HG02981 (cell line): Measurements from ENCODE around the gene ACSBG1.

ENCODE experiments used
- ATAC-seq: cut with Tn5 transposase; IDR thresholded peaks from one replicate; pipeline ENCODE4 v1.9.1; 2021; ENCODE audit warnings: mild to moderate bottlenecking, moderate library complexity; ENCODE audit not compliant: unreplicated experiment

The ACSBG1 gene

GRCh38 chr15:78204351-78205309, 29.7 kb downstream of the ACSBG1 start:
- no peak for ATAC-seq

DNA sequence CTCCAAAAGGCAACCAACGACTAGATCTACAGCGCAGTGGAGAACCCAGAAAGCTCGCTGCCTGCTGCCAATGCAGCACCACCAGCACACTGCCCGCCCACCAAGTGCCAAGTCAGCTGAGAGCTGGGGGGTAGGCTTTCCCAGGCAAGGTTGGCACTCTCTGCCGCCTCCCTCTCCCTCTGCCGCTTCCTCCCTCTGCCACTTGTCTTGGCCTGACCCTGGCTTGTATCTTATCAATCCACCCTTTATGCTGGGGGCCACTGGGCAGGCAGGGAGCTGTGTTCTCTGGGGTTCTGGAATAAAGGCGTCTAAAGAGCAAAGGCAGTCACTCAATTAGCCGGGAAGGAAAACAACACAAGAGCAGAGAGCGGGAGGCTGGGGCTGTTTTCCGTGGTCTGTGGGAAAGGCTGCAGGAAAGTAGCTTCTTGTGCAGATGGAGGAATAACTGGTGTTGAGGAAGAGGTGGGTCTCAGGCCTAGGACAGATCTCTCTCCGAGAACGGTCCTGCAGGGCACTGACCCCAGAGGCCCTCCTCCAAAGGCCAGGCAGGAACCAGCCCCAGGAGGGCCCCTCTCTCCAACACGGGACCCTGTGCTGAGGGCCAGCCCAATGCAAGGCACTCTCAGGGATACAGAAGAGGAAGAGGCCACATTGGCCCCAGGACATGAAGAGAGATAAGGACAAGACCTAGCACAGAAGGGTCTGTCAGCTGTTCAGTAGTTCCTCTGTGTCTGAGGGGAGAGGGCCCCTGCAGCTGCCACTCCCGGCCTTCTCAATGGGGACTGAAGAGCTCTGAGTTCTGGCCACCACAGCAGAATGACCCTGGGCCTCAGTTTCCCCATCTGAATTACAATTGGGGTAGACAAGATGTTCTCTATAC, 30.8 kb downstream of the ACSBG1 start:
- no peak for ATAC-seq

DNA sequence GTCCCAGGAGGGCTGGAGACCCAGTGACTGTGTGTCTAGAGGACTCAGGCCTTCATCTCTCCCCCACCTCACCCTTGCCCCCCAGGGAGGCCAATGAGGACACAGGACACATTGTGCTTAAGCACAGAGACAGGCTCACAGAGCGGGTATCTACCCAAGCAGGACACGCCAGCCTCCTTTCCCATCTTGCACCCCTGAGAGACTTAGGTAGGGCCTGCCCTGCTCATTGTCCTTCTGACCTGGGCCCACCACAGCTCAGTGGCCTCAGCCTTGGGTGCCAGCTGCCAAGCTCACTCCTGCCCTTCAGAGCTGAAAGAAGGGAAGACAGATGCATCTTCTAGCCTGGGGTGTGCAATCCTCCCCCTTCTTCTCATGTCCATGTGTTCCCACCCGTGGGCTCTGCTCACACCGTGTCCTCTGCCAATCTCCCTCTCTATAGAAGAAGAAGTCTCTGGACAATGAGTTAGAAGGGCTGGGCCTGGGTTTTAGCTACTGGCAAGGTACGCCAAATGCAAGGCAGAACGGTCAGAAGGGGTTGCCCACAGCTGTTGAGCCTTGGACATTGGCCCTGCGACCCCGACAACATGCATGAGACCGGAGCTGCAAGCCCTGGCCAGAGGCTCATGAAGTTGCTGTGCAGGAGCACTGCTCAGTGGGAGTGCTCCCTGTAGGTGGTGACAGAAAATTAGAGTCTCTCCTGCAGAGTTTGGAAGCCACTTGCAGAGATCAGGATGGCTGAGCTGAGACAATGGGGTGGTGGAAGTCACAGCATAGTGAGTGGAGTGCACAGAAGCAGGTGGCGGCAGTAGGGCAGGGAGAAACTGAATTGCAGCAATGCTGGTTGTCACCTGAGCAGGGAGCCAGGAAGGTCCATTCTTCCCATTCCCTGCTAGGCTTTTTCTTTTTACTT, 32.8 kb downstream of the ACSBG1 start:
- ATAC-seq, result no peak

DNA sequence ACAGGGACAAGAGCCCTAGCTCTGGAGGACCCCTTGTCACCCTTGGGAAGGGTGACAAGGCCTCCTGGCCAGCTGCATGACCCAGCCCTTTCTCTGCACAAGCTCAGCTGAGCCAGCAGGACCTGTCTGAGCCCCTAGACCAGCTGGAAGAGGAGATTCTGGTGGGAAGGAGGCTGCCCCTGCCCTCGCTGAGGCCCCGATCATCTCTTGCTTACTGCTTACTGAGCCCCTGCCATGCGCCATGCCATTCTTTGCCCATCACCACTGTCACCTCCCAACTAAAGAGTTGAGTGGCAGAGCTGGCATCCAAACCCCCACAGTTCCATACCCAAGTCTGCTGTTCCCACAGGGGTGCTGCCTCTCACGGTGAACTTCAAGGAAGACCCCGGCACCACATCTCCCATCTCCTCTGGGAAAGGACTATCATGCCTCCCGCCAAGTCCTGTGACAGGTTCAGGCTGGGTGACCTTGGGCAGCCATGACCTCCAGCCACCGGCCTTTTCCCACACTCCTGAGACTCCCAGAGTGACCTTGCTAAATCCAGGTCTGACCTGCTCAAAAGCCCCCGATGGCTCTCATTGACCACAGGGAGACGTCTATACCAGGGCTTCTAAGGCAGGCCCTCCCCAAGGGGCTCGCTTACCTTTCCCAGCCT, 34.0 kb downstream of the ACSBG1 start:
- no peak for ATAC-seq

DNA sequence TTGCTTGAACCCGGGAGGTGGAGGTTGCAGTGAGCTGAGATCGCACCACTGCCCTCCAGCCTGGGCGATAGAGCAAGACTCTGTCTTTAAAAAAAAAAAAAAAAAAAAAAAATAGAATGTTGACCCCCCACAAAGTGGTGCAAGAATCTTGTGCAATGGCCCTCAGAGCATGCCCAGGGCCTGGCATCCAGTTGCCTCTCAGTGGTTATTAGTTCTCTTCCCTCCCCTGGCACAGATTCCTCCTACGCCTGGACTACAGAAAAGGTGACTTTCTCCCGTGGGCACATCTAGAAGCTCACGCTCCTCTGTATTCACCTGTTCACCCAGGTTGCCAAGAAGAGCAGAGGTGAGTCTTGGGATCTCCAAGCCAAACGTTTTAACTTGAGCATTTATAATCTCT, 36.7 kb downstream of the ACSBG1 start:
- ATAC-seq, result no peak

GRCh38 chr15:78195735-78196201, 38.6 kb downstream of the ACSBG1 start:
- no peak for ATAC-seq

- ATAC-seq, result no peak
Measured at GRCh38 chr15:78194568-78194925, 39.8 kb downstream of the ACSBG1 start.

- no peak for ATAC-seq
Measured at GRCh38 chr15:78193731-78194567, 40.4 kb downstream of the ACSBG1 start.

DNA sequence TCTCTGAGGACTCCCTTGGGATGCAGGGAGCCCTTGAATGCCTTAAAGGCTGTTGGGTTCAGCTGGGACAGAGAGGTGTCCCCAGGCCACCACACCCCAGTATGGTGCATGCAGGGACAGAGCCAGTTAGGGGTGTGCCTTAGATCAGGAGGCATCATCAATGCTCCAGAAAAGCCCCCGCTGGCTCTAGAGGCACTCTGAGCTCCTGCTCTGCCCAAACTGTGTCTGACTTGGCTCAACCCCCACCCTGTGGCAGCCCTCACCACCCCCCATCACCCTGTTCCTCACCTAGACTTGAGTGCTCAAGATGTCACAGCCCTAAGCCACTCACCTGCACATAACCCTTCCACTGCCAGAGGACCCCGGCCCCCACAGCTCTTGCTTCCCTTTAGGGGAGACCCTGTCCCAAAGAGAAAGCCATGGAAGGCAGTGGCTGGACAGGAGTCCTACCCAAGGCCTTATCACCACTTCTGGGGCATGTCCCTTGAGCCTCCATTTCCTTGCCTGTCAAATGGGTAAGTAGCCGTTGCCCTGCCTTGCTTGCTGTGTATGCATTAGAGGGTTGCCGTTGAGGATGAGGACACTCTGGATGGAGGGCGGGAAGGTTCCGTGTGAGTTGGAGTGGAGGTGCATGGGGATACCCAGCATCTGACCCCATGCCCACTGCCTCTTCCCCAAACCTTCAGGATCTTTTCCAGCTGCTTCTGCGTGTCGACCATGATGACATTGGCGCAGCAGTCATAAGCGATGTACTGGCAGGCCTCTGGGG, 41.4 kb downstream of the ACSBG1 start:
- no peak for ATAC-seq

DNA sequence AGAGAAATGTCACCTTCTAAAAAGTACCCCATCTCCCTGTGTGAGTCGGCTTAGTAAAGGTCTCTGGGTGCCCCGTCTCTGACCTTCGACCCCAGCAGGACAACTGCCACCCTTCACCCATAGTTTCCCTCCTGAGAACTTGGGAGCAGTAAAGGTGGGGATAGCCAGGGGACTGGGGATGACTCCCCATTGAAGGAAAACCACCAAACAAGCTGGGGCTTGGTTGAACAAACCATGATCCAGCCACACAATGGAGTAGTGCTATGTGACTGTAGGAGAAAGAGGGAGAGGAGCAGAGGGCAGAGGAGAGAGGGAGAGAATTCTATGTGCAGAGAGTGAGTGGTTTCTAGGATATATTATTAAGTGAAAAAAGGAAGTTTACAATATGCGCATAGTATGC, 51.5 kb downstream of the ACSBG1 start:
- no peak for ATAC-seq

GRCh38 chr15:78182336-78182700, 52.0 kb downstream of the ACSBG1 start:
- ATAC-seq, result no peak

- no peak for ATAC-seq
Measured at GRCh38 chr15:78179906-78180305, 54.5 kb downstream of the ACSBG1 start.

DNA sequence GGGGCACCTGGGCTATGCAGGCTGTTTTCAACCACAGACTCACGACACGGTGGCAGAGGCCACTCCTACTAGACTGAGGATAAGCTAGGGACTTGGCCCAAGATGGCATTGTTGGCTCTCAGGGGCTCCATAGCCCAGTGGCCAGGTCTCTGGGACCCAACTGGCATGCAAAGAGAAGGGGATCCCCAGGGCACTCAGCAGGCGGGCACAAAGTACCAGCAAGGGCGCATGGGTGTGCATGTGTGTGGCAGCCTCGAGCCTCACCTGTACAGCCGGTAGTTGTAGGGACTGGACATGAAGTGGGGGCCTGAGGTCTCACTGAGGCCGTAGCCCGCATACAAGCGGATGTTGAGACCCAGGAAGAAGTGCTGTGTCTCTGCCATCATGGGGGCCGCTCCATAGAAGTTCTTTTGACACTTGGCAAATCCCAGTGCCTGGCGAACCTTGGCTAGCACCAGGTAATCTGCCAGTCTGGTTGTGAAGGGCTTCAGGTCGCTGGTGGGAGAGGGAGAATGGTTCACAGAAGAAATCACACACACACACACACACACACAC, 55.0 kb downstream of the ACSBG1 start:
- no peak for ATAC-seq

- ATAC-seq, result no peak
Measured at GRCh38 chr15:78178064-78178463, 56.3 kb downstream of the ACSBG1 start.

GRCh38 chr15:78177447-78177873, 56.9 kb downstream of the ACSBG1 start:
- no peak for ATAC-seq

GRCh38 chr15:78175330-78175729, 59.0 kb downstream of the ACSBG1 start:
- ATAC-seq, result no peak

GRCh38 chr15:78174401-78174800, 60.0 kb downstream of the ACSBG1 start:
- ATAC-seq, result no peak

DNA sequence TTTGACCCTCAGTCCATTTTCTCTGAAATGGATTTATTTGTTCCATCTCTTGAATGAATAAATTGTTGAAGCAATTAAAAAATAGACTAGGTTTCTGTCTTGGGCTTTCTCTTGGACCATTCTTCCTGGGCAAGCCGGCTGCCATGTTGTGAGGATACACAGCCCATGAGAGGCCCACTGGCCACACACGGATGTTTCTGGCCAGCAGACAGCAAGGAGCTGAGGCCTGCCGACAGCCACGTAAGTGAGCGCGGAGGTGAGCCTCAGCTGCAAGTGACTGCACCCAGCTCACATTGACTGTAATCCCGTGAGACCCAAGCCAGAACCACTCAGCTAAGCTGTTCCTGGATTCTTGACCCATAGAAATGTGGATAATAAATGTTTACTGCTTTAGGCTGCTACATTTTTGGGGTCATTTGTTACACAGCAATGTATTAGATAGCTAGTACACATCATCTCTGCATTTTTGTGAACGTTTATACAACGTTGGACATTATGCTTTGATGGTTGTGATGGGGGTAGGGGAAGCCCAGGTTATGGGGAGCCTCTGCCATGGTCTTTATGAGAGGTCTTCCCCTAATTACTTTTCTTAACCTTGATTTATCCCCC, 62.4 kb downstream of the ACSBG1 start:
- no peak for ATAC-seq
